GM19035 (cell line): ENCODE results near the gene PRKACG.
"Not testable (repeated sequence)": the region's sequence is repeated elsewhere in the genome, so short reads cannot be mapped to it uniquely, and the experiment has no call there.

ENCODE experiments used
- ATAC-seq: cut with Tn5 transposase; IDR thresholded peaks from one replicate; pipeline ENCODE4 v1.9.1; 2021; ENCODE audit not compliant: unreplicated experiment

The PRKACG gene

GRCh38 chr9:69014013-69014412, at the start of gene PRKACG:
Gene PRKACG, minus strand, starts transcription at chr9:69014113. Its CDS starts 21 bp downstream, at chr9:69014092.
- ATAC-seq = no peak

GRCh38 chr9:69062195-69062594, 48.3 kb upstream of the PRKACG start:
- ATAC-seq = no peak

GRCh38 chr9:69060766-69061165, 46.9 kb upstream of the PRKACG start:
- no peak for ATAC-seq

- ATAC-seq = no peak
Measured at GRCh38 chr9:69058101-69058500, 44.2 kb upstream of the PRKACG start.

- no peak for ATAC-seq
Measured at GRCh38 chr9:69056191-69056815, 42.4 kb upstream of the PRKACG start.

GRCh38 chr9:69054989-69055388, 41.1 kb upstream of the PRKACG start:
- ATAC-seq = no peak

GRCh38 chr9:69050936-69051335, 37.0 kb upstream of the PRKACG start:
- ATAC-seq = not testable (repeated sequence)

- no peak for ATAC-seq
Measured at GRCh38 chr9:69049094-69049493, 35.2 kb upstream of the PRKACG start.

- no peak for ATAC-seq
Measured at GRCh38 chr9:69047371-69047770, 33.5 kb upstream of the PRKACG start.

- ATAC-seq = no peak
Measured at GRCh38 chr9:69046723-69047122, 32.8 kb upstream of the PRKACG start.

GRCh38 chr9:69045821-69046220, 31.9 kb upstream of the PRKACG start:
- no peak for ATAC-seq

- ATAC-seq = no peak
Measured at GRCh38 chr9:69044240-69045219, 30.6 kb upstream of the PRKACG start.

GRCh38 chr9:69040646-69041045, 26.7 kb upstream of the PRKACG start:
- no peak for ATAC-seq

- ATAC-seq = no peak
Measured at GRCh38 chr9:69036799-69037198, 22.9 kb upstream of the PRKACG start.

- peak; percentile 24 for ATAC-seq
Measured at GRCh38 chr9:69036309-69036708, 22.4 kb upstream of the PRKACG start.

- peak; percentile 95 for ATAC-seq
Measured at GRCh38 chr9:69035438-69036308, 21.8 kb upstream of the PRKACG start, which contains the start of gene FXN. Gene FXN, plus strand, starts transcription at chr9:69035752. Its CDS starts 31 bp downstream, at chr9:69035783.

GRCh38 chr9:69034071-69034470, 20.2 kb upstream of the PRKACG start:
- ATAC-seq = no peak

- ATAC-seq = no peak
Measured at GRCh38 chr9:69030851-69031645, 17.1 kb upstream of the PRKACG start.

GRCh38 chr9:69029535-69029934, 15.6 kb upstream of the PRKACG start:
- no peak for ATAC-seq

- no peak for ATAC-seq
Measured at GRCh38 chr9:69028754-69029153, 14.8 kb upstream of the PRKACG start.
